Femur (tissue), 1 donor: ENCODE measurements around the gene RNF10.
A peak's percentile ranks its signal among the peaks of the same experiment; 100 is the strongest.
"Not testable (repeated sequence)": the region's sequence is repeated elsewhere in the genome, so short reads cannot be mapped to it uniquely, and the experiment has no call there.

Experiments used
- DNase-seq: peaks from one replicate; pipeline ENCODE4 v3.0.0-alpha.2; 2017

RNF10 gene

GRCh38 chr12:120580787-120581723, 46.9 kb downstream of the RNF10 start, which contains the start of gene POP5:
POP5 (minus strand) TSS chr12:120581402; CDS start chr12:120581362, 40 bp downstream.
- DNase-seq, result peak; percentile 97

GRCh38 chr12:120581998-120582397, 47.8 kb downstream of the RNF10 start:
- DNase-seq, result no peak

- DNase-seq, result peak; percentile 82
Measured at GRCh38 chr12:120583478-120584030, 49.4 kb downstream of the RNF10 start.

- peak; percentile 43 for DNase-seq
Measured at GRCh38 chr12:120584343-120585149, 50.4 kb downstream of the RNF10 start.

- DNase-seq, result no peak
Measured at GRCh38 chr12:120586206-120586605, 52.0 kb downstream of the RNF10 start.

GRCh38 chr12:120586860-120587259, 52.7 kb downstream of the RNF10 start:
- DNase-seq, result no peak

DNA sequence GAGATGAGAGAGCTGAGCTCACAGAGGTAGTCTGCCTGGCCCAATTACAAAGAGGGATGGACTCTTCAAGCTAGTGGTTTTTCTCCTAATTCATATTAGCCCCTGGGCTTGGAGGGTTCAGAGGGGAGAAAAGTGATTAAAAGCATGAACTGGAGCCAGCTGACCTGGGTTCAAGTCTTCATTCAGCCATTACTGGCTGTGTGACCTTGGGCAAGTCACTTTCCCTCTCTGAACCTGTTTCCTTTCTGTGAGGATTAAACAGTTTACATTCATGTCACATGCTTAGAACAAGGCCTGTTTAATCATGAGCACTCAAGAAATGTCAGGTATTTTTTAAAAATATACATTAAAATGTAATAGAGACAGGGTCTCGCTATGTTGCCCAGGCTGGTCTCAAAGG, 54.2 kb downstream of the RNF10 start:
- no peak for DNase-seq

GRCh38 chr12:120588948-120589930, 55.1 kb downstream of the RNF10 start:
- peak; percentile 68 for DNase-seq

DNA sequence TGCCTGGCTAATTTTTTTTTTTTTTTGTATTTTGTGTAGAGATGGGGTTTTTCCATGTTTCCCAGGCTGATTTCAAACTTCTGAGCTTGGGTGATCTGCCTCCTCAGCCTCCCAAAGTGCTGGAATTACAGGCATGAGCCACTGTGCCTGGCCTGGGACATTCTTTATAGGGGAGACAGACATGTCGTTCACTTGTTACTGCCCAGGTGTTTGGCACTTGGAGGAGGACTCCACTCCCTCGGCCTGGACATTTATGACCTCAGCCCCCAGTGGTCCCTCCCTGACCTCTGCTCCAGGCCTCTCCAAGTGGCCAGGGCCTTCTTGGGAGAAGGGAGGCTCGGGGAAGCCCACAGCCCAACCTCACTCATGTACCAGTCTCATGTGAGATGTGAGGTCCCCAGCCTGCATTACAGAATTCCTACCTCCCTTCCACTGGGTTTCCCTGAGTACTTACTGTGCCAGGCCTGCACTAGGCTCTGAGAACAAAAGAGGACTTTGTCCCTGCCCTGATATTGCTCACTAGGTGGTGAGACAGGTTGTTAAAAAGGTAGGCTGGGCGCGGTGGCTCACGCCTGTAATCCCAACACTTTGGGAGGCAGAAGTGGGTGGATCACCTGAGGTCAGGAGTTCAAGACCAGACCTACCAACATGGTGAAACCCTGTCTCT, 56.7 kb downstream of the RNF10 start:
- DNase-seq, result no peak

- no peak for DNase-seq
Measured at GRCh38 chr12:120592121-120593049, 58.2 kb downstream of the RNF10 start.

- no peak for DNase-seq
Measured at GRCh38 chr12:120596901-120597300, 62.7 kb downstream of the RNF10 start.

GRCh38 chr12:120597861-120598260, 63.7 kb downstream of the RNF10 start:
- DNase-seq, result no peak

DNA sequence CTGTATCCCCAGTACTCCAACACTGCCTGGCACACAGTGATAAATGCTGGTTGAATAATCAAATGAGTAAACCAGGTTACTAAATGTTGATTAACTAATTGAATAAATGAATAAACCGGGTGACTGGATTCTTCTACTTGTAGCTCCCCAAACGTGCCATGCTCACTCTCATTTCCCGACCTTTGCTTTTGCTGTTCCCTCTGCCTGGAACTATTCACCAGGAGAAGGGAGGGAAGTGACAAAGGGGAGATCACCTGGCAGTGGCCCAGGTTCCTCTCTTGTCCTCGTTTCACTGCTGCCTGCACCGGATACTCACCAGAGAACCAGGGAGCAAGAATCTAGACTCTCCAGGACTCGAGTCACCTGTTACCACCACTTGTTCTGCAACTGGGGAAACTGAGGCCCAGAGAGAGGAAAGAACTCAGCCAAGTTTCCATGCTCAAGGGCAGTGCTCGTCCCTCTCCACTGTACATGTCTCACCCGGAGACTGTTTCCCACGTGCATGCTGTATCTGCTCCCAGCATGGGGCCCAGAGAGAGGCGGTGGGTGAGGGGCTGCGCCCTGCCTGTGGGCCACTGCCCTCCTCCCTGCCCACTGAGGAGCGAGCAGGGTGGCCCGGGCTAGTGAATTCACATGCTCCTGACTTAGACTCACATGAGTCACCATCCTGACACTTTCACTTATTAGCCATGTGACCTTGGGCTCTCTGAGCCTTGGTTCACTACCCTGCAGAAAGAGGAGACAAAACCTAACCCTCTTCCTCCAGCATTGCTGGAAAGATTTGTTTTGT, 64.7 kb downstream of the RNF10 start:
- no peak for DNase-seq

DNA sequence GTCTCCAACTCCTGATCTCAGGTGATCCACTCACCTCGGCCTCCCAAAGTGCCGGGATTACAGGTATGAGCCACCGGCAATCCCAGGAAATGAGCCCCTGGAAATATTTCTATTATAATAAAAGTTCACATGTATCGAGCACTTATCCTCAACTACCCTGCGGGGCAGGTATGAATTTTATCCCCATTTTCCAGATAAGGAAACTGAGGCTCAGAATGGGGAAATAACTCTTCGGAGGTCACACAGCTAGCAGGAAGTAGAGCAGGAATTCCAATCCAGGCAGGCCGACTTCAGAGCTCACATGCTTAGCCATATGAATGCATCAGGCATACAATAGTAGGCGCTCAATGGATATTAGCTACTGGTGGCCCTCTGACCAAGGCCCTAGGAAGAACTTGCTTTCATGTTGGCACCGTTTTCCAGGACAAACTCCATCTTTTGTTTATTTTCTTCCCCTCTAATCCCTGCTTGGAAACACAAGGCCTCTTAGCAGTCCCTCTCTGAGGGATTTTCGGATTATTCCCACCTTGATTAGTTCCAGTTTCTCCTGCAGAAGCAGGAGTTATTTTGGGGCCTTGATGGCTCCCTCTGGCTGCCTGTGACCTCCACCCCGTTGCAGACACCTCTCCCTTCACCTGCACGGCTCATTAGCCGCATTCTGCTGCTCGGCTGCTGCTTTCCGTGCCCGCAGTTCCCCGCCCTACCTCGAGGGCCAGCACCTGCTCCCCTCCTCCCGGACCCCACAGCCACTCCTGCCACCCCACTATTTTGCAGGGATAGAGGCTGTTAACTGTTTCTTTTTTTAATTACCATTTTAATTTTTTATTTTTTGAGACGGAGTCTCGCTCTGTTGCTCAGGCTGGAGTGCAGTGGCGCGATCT, 65.8 kb downstream of the RNF10 start:
- DNase-seq, result no peak

GRCh38 chr12:120602416-120602815, 68.3 kb downstream of the RNF10 start:
- not testable (repeated sequence) for DNase-seq

DNA sequence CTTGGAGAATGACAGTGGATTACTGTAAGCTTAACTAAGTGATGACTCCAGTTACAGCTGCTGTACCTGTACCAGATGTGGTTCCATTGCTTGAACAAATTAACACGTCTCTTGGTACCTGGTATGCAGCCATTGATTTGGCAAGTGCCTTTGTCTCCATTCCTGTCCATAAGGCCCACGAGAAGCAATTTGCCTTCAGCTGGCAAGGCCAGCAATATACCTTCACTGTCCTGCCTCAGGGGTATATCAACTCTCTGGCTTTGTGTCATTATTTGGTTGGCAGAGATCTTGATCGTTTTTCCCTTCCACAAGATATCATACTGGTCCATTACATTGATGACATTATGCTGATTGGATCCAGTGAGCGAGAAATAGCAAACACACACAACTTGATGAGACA, 76.4 kb downstream of the RNF10 start:
- DNase-seq, result no peak

DNA sequence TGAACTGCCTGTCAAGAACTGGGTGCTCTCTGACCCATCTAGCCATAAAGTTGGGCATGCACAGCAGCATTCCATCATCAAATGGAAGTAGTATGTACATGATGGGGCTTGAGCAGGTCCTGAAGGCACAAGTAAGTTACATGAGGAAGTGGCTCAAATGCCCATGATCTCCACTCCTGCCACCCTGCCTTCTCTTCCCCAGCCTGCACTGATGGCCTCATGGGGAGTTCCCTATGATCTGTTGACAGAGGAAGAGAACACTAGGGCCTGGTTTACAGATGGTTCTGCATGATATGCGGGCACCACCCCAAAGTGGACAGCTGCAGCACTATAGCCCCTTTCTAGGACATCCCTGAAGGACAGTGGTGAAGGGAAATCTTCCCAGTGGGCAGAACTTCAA, 77.4 kb downstream of the RNF10 start:
- DNase-seq, result not testable (repeated sequence)

GRCh38 chr12:120614848-120615247, 80.7 kb downstream of the RNF10 start:
- no peak for DNase-seq
